Measurements from ENCODE around the gene EXOC3. TPM values are rescaled to one million over a fixed set of nuclear protein-coding genes. Genes with fewer than 3 reads are reported as not detected.

The EXOC3 gene
- total RNA-seq, 1 experiment from 2014 or later = 55.0 TPM

DNA sequence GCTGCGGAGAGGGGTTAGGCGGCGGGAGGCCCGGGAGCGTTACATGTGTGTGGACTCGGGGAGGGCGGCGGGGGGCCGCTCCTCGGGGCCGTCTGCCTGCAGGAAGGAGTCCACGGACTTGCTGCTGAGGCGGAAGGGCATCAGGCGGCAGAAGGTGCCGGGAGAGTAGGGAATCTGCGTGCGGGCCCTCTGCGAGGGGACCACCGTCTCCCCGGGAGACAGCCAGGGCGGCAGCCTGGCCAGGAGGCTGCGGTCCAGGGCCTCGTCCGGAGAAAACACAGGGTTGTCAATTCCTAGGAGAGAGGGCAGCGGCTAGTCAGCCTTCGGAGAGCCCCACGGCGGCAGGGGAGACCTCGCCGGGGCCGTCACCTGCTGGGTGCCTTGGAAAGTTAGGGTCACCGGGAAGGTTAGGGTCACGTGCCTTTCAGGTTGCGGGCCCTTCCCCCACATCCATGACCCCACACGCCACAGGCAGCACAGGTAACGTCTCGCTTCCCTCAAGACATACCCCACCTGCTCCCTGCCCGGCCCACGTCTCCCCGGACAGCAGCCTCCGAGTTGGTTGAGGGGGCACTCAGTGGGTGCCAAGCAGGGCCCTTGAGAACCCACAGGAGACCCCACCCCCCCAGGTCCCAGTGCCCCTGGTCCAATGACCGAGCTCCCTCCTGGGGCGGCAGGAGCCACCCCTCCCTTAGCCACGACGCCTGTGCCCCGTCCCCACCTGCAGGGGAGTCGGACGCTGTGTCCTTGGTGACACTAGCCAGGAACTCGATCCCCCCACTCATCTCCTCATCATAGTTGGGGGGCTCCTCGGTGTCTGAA, 32.1 kb downstream of the EXOC3 start:
- in situ Hi-C loops (cut with HindIII; ENCODE audit: low pct_unique_long_range_greater_than_20kb, low sequenced_read_pairs) = no loop called here
- ChIA-PET CTCF (interaction anchor here (0.7 kb wide), 1 partner anchor 426 kb away, joined by 4 read pairs; no protein-coding TSS in a partner anchor), POLR2A (interaction anchor here (0.6 kb wide), 2 partner anchors 16 to 692 kb away, joined by 3 to 7 read pairs; no protein-coding TSS in a partner anchor)
- BruUV-seq (replicated peaks) = no TSS peak
- peaks cover 16% of the 10 kb centered on the region for H3K4me1 ChIP-seq (ENCODE audit: control insufficient read depth, insufficient read depth, low read length)
- DNase-seq (ENCODE audit: low read depth, low spot score) (no peak), ATAC-seq (no peak)
- H3K4me3 ChIP-seq (ENCODE audit: low read depth in 2 of 2, low read length in 2 of 2) = peak overlapping the region; percentile 68 to 85
- H3K36me3 ChIP-seq (ENCODE audit: control insufficient read depth, insufficient read depth, low read length) = peaks cover 3% of the 10 kb centered on the region
- H3K27me3 ChIP-seq (ENCODE audit: control insufficient read depth, insufficient read depth, low read length) = no peaks in the 10 kb centered on the region
- intact Hi-C loops (cut with micrococcal nuclease; ENCODE audit: unreplicated experiment) = loop anchor here (10.0 kb wide), 1 partner anchor 140 kb away; the partner anchor contains the start of gene CEP72
- no peaks in the 10 kb centered on the region for H3K9me3 ChIP-seq (ENCODE audit: control insufficient read depth, insufficient read depth, low read depth, low read length)
- no peak overlapping the region for H3K27ac ChIP-seq (ENCODE audit: low read length)
- TF ChIP-seq SIN3A (IDR thresholded peaks at IDR 0.05; ENCODE audit: borderline replicate concordance, insufficient read depth, low read depth, low read length) (no peak), TCF7L2 (IDR thresholded peaks at IDR 0.05; ENCODE audit: low read depth, low read length) (no peak)
- TF ChIP-seq, protein P1, sequence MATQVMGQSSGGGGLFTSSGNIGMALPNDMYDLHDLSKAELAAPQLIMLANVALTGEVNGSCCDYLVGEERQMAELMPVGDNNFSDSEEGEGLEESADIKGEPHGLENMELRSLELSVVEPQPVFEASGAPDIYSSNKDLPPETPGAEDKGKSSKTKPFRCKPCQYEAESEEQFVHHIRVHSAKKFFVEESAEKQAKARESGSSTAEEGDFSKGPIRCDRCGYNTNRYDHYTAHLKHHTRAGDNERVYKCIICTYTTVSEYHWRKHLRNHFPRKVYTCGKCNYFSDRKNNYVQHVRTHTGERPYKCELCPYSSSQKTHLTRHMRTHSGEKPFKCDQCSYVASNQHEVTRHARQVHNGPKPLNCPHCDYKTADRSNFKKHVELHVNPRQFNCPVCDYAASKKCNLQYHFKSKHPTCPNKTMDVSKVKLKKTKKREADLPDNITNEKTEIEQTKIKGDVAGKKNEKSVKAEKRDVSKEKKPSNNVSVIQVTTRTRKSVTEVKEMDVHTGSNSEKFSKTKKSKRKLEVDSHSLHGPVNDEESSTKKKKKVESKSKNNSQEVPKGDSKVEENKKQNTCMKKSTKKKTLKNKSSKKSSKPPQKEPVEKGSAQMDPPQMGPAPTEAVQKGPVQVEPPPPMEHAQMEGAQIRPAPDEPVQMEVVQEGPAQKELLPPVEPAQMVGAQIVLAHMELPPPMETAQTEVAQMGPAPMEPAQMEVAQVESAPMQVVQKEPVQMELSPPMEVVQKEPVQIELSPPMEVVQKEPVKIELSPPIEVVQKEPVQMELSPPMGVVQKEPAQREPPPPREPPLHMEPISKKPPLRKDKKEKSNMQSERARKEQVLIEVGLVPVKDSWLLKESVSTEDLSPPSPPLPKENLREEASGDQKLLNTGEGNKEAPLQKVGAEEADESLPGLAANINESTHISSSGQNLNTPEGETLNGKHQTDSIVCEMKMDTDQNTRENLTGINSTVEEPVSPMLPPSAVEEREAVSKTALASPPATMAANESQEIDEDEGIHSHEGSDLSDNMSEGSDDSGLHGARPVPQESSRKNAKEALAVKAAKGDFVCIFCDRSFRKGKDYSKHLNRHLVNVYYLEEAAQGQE (IDR thresholded peaks at IDR 0.05; ENCODE audit: insufficient read depth in 1 of 2, low read depth in 2 of 2, low read length in 1 of 2) = no peak
- TF ChIP-seq, protein P2, sequence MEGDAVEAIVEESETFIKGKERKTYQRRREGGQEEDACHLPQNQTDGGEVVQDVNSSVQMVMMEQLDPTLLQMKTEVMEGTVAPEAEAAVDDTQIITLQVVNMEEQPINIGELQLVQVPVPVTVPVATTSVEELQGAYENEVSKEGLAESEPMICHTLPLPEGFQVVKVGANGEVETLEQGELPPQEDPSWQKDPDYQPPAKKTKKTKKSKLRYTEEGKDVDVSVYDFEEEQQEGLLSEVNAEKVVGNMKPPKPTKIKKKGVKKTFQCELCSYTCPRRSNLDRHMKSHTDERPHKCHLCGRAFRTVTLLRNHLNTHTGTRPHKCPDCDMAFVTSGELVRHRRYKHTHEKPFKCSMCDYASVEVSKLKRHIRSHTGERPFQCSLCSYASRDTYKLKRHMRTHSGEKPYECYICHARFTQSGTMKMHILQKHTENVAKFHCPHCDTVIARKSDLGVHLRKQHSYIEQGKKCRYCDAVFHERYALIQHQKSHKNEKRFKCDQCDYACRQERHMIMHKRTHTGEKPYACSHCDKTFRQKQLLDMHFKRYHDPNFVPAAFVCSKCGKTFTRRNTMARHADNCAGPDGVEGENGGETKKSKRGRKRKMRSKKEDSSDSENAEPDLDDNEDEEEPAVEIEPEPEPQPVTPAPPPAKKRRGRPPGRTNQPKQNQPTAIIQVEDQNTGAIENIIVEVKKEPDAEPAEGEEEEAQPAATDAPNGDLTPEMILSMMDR (IDR thresholded peaks at IDR 0.05) = no peak

DNA sequence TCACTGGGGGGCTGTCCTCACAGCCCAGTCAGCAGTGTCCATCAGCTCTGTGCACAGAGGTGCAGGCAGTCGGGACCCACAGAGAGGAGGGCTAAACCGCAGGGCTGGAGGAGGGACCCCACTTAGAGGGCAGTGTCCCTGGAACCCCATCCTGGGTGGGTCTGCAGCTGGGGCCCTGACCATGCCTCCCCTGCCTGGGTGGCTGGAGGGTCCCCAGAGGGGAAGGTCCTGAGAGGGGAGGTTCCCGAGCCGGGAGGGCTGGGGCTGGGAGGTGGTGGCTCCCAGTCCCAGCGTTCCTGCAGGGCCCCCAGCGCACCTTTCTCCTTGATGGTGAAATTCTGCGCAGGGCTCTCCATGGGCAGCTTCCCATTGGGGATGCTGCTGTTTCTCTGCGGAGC, 32.7 kb downstream of the EXOC3 start:
- Histone ChIP-seq H3K27ac (ENCODE audit: low read length) (no peak overlapping the region), H3K4me1 (ENCODE audit: control insufficient read depth, insufficient read depth, low read length) (peaks cover 16% of the 10 kb centered on the region), H3K9me3 (ENCODE audit: control insufficient read depth, insufficient read depth, low read depth, low read length) (no peaks in the 10 kb centered on the region), H3K4me3 (ENCODE audit: low read depth in 2 of 2, low read length in 2 of 2) (no peak overlapping the region), H3K36me3 (ENCODE audit: control insufficient read depth, insufficient read depth, low read length) (peaks cover under 1% of the 10 kb centered on the region), H3K27me3 (ENCODE audit: control insufficient read depth, insufficient read depth, low read length) (no peaks in the 10 kb centered on the region)
- intact Hi-C loops (cut with micrococcal nuclease; ENCODE audit: unreplicated experiment) = loop anchor here (10.0 kb wide), 1 partner anchor 139 kb away; the partner anchor contains the start of gene CEP72
- ChIA-PET CTCF (no interaction called here), POLR2A (interaction anchor here (0.6 kb wide), 1 partner anchor 17 kb away, joined by 3 read pairs; no protein-coding TSS in a partner anchor)
- in situ Hi-C loops (cut with HindIII; ENCODE audit: low pct_unique_long_range_greater_than_20kb, low sequenced_read_pairs) = no loop called here
- TF ChIP-seq TCF7L2 (IDR thresholded peaks at IDR 0.05; ENCODE audit: low read depth, low read length) = no peak
- TF ChIP-seq, protein P2 (IDR thresholded peaks at IDR 0.05) = no peak
- TF ChIP-seq, protein P1 (IDR thresholded peaks at IDR 0.05; ENCODE audit: insufficient read depth in 1 of 2, low read depth in 2 of 2, low read length in 1 of 2) = no peak
- TF ChIP-seq SIN3A (IDR thresholded peaks at IDR 0.05; ENCODE audit: borderline replicate concordance, insufficient read depth, low read depth, low read length) = no peak
- no peak for TF ChIP-seq POLR2AphosphoS5 (IDR thresholded peaks at IDR 0.05; ENCODE audit: low read depth, low read length)
- no peak for DNase-seq (ENCODE audit: low read depth, low spot score)
- BruUV-seq (replicated peaks) = no TSS peak
- ATAC-seq = no peak
